Measurements from ENCODE around the gene TMEM120A. TPM values are rescaled to one million over a fixed set of nuclear protein-coding genes. Genes with fewer than 3 reads are reported as not detected.
"Not testable (repeated sequence)": the region's sequence is repeated elsewhere in the genome, so short reads cannot be mapped to it uniquely, and the experiment has no call there.

TMEM120A gene
- polyA plus RNA-seq, 3 donors = 65.5 to 79.9 (median 76.1) TPM

DNA sequence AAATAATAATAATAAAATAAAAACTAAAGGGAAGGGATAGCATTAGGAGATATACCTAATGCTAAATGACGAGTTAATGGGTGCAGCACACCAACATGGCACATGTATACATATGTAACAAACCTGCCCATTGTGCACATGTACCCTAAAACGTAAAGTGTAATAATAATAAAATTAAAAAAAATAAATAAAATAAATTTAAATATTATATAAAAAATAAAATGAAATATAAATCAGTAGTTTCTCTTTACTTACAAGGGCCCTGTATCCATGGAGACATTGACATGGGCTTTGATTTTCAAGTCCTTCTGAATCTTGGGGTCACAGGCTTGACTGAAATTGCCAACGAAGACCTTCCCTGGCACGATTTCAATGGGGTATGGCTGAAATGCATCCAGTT lies 10.6 kb upstream of the TMEM120A start:
- not testable (repeated sequence) for H3K27ac Mint-ChIP-seq; H2AFZ ChIP-seq (ENCODE audit: insufficient read depth, low read depth, low read length, poor library complexity, severe bottlenecking); H3K9me3 ChIP-seq (replicated peaks in 1 of 2; ENCODE audit: control insufficient read depth in 1 of 2, insufficient read depth in 1 of 2, low read length in 2 of 2); H3K27ac ChIP-seq (ENCODE audit: low read depth in 1 of 2, low read length in 2 of 2); H3K79me2 ChIP-seq (ENCODE audit: insufficient read depth, low read length); H3K27me3 Mint-ChIP-seq (ENCODE audit: low read depth in 3 of 3); H3K27me3 ChIP-seq (ENCODE audit: control insufficient read depth in 2 of 2, insufficient read depth in 2 of 2, low read length in 2 of 2); H3K9ac ChIP-seq (ENCODE audit: insufficient read depth, low read length, poor library complexity, severe bottlenecking); H3K4me3 ChIP-seq (replicated peaks in 1 of 3; ENCODE audit: low read depth in 2 of 3, low read length in 3 of 3); DNase-seq; H3K4me3 Mint-ChIP-seq; H3K9me3 Mint-ChIP-seq; H3K4me2 ChIP-seq (replicated peaks; ENCODE audit: extremely low read depth, low read length, poor library complexity, severe bottlenecking); H4K20me1 ChIP-seq (ENCODE audit: insufficient read depth, low read length)
- Mint-ChIP-seq H3K36me3 (peaks cover 47 to 66% of the 10 kb centered on the region in 2 donors), H3K4me1 (peaks cover 22% of the 10 kb centered on the region)
- Histone ChIP-seq H3K4me1 (ENCODE audit: control insufficient read depth in 1 of 2, insufficient read depth in 2 of 2, low read length in 2 of 2) (peaks cover 18 to 19% of the 10 kb centered on the region in 2 donors), H3K36me3 (replicated peaks in 1 of 2; ENCODE audit: control insufficient read depth in 1 of 2, insufficient read depth in 2 of 2, low read length in 2 of 2) (peaks cover 24 to 60% of the 10 kb centered on the region in 2 donors)
- WGBS (ENCODE audit: insufficient coverage) = 80% methylated on average over 2 of the region's 4 CpGs
- intact Hi-C loops (cut with micrococcal nuclease) = loop anchor here in 1 of 2 donors (5.0 kb wide), 1 partner anchor 128 kb away; the partner anchor contains the start of gene RHBDD2

DNA sequence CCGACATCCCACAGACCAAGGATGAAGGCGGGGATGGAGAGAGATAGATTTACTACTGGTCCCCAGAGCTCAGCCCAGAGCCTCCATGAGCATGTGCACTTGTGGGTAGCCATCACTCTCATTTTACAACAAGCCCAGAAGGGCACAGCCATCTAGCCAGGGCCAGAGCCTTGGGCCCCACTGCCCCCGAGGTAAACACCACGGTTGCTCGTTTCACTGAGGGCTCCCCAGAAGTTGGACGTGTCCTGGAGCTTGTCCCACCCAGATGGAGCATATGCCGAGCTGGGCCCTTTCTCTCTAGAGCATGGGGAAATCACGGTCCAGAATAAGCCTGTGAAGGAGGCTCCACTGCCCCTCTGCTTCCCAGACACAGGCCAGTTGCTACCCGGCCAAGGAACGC lies 9.0 kb upstream of the TMEM120A start:
- H3K4me3 ChIP-seq (replicated peaks in 1 of 3; ENCODE audit: low read depth in 2 of 3, low read length in 3 of 3) = no peak overlapping the region
- no peak overlapping the region for H3K4me2 ChIP-seq (replicated peaks; ENCODE audit: extremely low read depth, low read length, poor library complexity, severe bottlenecking)
- DNase-seq = no peak
- Mint-ChIP-seq H3K36me3 (peaks cover 54 to 78% of the 10 kb centered on the region in 2 donors), H3K27me3 (ENCODE audit: low read depth in 3 of 3) (peaks cover 0 to 3% (median 0%) of the 10 kb centered on the region in 3 donors), H3K4me3 (no peak overlapping the region), H3K4me1 (peaks cover 8% of the 10 kb centered on the region), H3K9me3 (peaks cover 0 to 3% (median 0%) of the 10 kb centered on the region in 7 donors), H3K27ac (no peak overlapping the region)
- H3K79me2 ChIP-seq (ENCODE audit: insufficient read depth, low read length) = no peaks in the 10 kb centered on the region
- intact Hi-C loops (cut with micrococcal nuclease) = no loop called here
- H3K27me3 ChIP-seq (ENCODE audit: control insufficient read depth in 2 of 2, insufficient read depth in 2 of 2, low read length in 2 of 2) = no peaks in the 10 kb centered on the region
- no peak overlapping the region for H2AFZ ChIP-seq (ENCODE audit: insufficient read depth, low read depth, low read length, poor library complexity, severe bottlenecking)
- no peak for TF ChIP-seq CTCF (IDR thresholded peaks at IDR 0.05)
- H3K9me3 ChIP-seq (replicated peaks in 1 of 2; ENCODE audit: control insufficient read depth in 1 of 2, insufficient read depth in 1 of 2, low read length in 2 of 2) = no peaks in the 10 kb centered on the region
- no peak overlapping the region for H3K9ac ChIP-seq (ENCODE audit: insufficient read depth, low read length, poor library complexity, severe bottlenecking)
- 97% methylated on average over 8 of the region's 10 CpGs for WGBS (ENCODE audit: insufficient coverage)
- no peaks in the 10 kb centered on the region for H4K20me1 ChIP-seq (ENCODE audit: insufficient read depth, low read length)
- peaks cover 2 to 3% of the 10 kb centered on the region in 2 donors for H3K4me1 ChIP-seq (ENCODE audit: control insufficient read depth in 1 of 2, insufficient read depth in 2 of 2, low read length in 2 of 2)
- no peak overlapping the region for H3K27ac ChIP-seq (ENCODE audit: low read depth in 1 of 2, low read length in 2 of 2)
- peaks cover 24 to 64% of the 10 kb centered on the region in 2 donors for H3K36me3 ChIP-seq (replicated peaks in 1 of 2; ENCODE audit: control insufficient read depth in 1 of 2, insufficient read depth in 2 of 2, low read length in 2 of 2)

Data from CD14-positive monocyte (primary cell).